Posterior vena cava (tissue), 2 donors: ENCODE results near the gene PTGER4. TPM values are rescaled to one million over a fixed set of nuclear protein-coding genes. Genes with fewer than 3 reads are reported as not detected.
"Not testable (repeated sequence)": the region's sequence is repeated elsewhere in the genome, so short reads cannot be mapped to it uniquely, and the experiment has no call there.

Experiments
- DNase-seq: peaks from one replicate; pipeline ENCODE4 v3.0.0-alpha.2; 2020; ENCODE audit warnings: low spot score
- intact Hi-C, 2 donors: fragments of 100-400 bp; cut with DNase I; formaldehyde crosslinking; loops; one replicate each; pipeline versions ENCODE4 v1.14.1 to v1.14.2; 2022 to 2023
- long read RNA-seq, 2 donors: library from polyadenylated mRNA; unstranded; transcript quantifications; one replicate each; pipeline ENCODE4 v2.0.0, GENCODE V29; 2020 to 2021
- total RNA-seq, 2 donors: library from RNA; stranded (reverse); fragmentation: NEBNext Ultra II Directional; extraction: Animal tissue kit (Norgen Biotek cat#: 25700); gene quantifications; one replicate each; pipeline ENCODE4 v1.2.1, GENCODE V29; 2021
- donor health status: DM: yes; HTN: yes; CAD: no.
- donor health status: DM: yes; HTN: yes; CAD: no.

PTGER4 gene
- 10 to 100 TPM; 10.1 to 12.1 TPM for total RNA-seq
- long read RNA-seq, donor 1, partial matches to known transcripts = 0 of 6 reads
- long read RNA-seq, donor 1, other reads (novel, unspliced or antisense) = 1 of 6 reads
- long read RNA-seq, donor 2, partial matches to known transcripts = 0 of 4 reads
- long read RNA-seq, donor 2, other reads (novel, unspliced or antisense) = 1 of 4 reads

- DNase-seq = no peak
- intact Hi-C loops = loop anchor here in 1 of 2 donors (10.0 kb wide), 1 partner anchor 1095 kb away; no protein-coding TSS in a partner anchor
Observed at GRCh38 chr5:40679913-40680681, at the start of gene PTGER4. Gene PTGER4 (plus strand): TSS chr5:40679915. CDS start chr5:40680994, 1,079 bp downstream.

GRCh38 chr5:40630126-40630525, 49.6 kb upstream of the PTGER4 start:
- DNase-seq = no peak
- intact Hi-C loops = no loop called here

GRCh38 chr5:40631236-40631635, 48.5 kb upstream of the PTGER4 start:
- DNase-seq = no peak
- intact Hi-C loops = no loop called here

- intact Hi-C loops = no loop called here
Observed at GRCh38 chr5:40634154-40634553, 45.6 kb upstream of the PTGER4 start.

GRCh38 chr5:40634593-40634992, 45.1 kb upstream of the PTGER4 start:
- intact Hi-C loops = no loop called here
- DNase-seq = no peak

More at GRCh38 chr5:40634154-40634553, 45.6 kb upstream of the PTGER4 start:
- DNase-seq = no peak

GRCh38 chr5:40639531-40639930, 40.2 kb upstream of the PTGER4 start:
- not testable (repeated sequence) for DNase-seq

GRCh38 chr5:40646266-40646665, 33.4 kb upstream of the PTGER4 start:
- no peak for DNase-seq
- intact Hi-C loops = no loop called here

More at GRCh38 chr5:40639531-40639930, 40.2 kb upstream of the PTGER4 start:
- intact Hi-C loops = not testable (repeated sequence)

- intact Hi-C loops = no loop called here
- no peak for DNase-seq
Observed at GRCh38 chr5:40648150-40648549, 31.6 kb upstream of the PTGER4 start.

GRCh38 chr5:40649463-40650030, 30.2 kb upstream of the PTGER4 start:
- intact Hi-C loops = no loop called here
- DNase-seq = no peak

GRCh38 chr5:40651201-40651600, 28.5 kb upstream of the PTGER4 start:
- DNase-seq = no peak
- intact Hi-C loops = no loop called here

GRCh38 chr5:40652441-40653220, 27.1 kb upstream of the PTGER4 start:
- intact Hi-C loops = no loop called here

GRCh38 chr5:40653221-40654022, 26.3 kb upstream of the PTGER4 start:
- intact Hi-C loops = no loop called here
- DNase-seq = no peak

More at GRCh38 chr5:40652441-40653220, 27.1 kb upstream of the PTGER4 start:
- no peak for DNase-seq

GRCh38 chr5:40654377-40654991, 25.2 kb upstream of the PTGER4 start:
- intact Hi-C loops = no loop called here
- no peak for DNase-seq

GRCh38 chr5:40655138-40655537, 24.6 kb upstream of the PTGER4 start:
- intact Hi-C loops = no loop called here
- no peak for DNase-seq

GRCh38 chr5:40656091-40656490, 23.6 kb upstream of the PTGER4 start:
- DNase-seq, intact Hi-C loops: not testable (repeated sequence)

- no peak for DNase-seq
- intact Hi-C loops = no loop called here
Observed at GRCh38 chr5:40656766-40657165, 22.9 kb upstream of the PTGER4 start.

- intact Hi-C loops = no loop called here
- DNase-seq = no peak
Observed at GRCh38 chr5:40660751-40661150, 19.0 kb upstream of the PTGER4 start.

- DNase-seq = no peak
- intact Hi-C loops = no loop called here
Observed at GRCh38 chr5:40665635-40666298, 13.9 kb upstream of the PTGER4 start.
